ENCODE data around the gene ARMC7. TPM values are rescaled to one million over a fixed set of nuclear protein-coding genes. Genes with fewer than 3 reads are reported as not detected.

The ARMC7 gene
- total RNA-seq, 1 experiment from 2014 or later: 48.7 TPM

- DNase-seq (ENCODE audit: low read depth, low spot score) (no peak), ATAC-seq (no peak)
- intact Hi-C loops (cut with micrococcal nuclease; ENCODE audit: unreplicated experiment) (no loop called here), in situ Hi-C loops (cut with HindIII; ENCODE audit: low pct_unique_long_range_greater_than_20kb, low sequenced_read_pairs) (no loop called here)
- no peak for TF ChIP-seq TCF7L2 (IDR thresholded peaks at IDR 0.05; ENCODE audit: low read depth, low read length)
- TF ChIP-seq SIN3A (IDR thresholded peaks at IDR 0.05; ENCODE audit: borderline replicate concordance, insufficient read depth, low read depth, low read length): 0 out of 2 replicates have a peak, but pooled peaks have one; percentile 2
- Histone ChIP-seq H3K27ac (ENCODE audit: low read length) (peak overlapping the region; percentile 92), H3K27me3 (ENCODE audit: control insufficient read depth, insufficient read depth, low read length) (no peaks in the 10 kb centered on the region), H3K4me3 (ENCODE audit: low read depth in 2 of 2, low read length in 2 of 2) (peak overlapping the region; percentile 84 to 85), H3K4me1 (ENCODE audit: control insufficient read depth, insufficient read depth, low read length) (peaks cover 12% of the 10 kb centered on the region), H3K9me3 (ENCODE audit: control insufficient read depth, insufficient read depth, low read depth, low read length) (no peaks in the 10 kb centered on the region), H3K36me3 (ENCODE audit: control insufficient read depth, insufficient read depth, low read length) (peaks cover 19% of the 10 kb centered on the region)
- BruUV-seq (replicated peaks): TSS peak; percentile 84
- ChIA-PET CTCF (no interaction called here), POLR2A (no interaction called here)
Observed at GRCh38 chr17:75152523-75152921, 42.8 kb downstream of the ARMC7 start.

- in situ Hi-C loops (cut with HindIII; ENCODE audit: low pct_unique_long_range_greater_than_20kb, low sequenced_read_pairs) (no loop called here), intact Hi-C loops (cut with micrococcal nuclease; ENCODE audit: unreplicated experiment) (no loop called here)
- Histone ChIP-seq H3K4me3 (ENCODE audit: low read depth in 2 of 2, low read length in 2 of 2) (peak overlapping the region; percentile 84 to 85), H3K36me3 (ENCODE audit: control insufficient read depth, insufficient read depth, low read length) (peaks cover 16% of the 10 kb centered on the region), H3K27ac (ENCODE audit: low read length) (peak overlapping the region; percentile 92), H3K27me3 (ENCODE audit: control insufficient read depth, insufficient read depth, low read length) (no peaks in the 10 kb centered on the region), H3K4me1 (ENCODE audit: control insufficient read depth, insufficient read depth, low read length) (peaks cover 14% of the 10 kb centered on the region), H3K9me3 (ENCODE audit: control insufficient read depth, insufficient read depth, low read depth, low read length) (no peaks in the 10 kb centered on the region)
- POLR2A ChIA-PET: no interaction called here
- peak; percentile 34 for ATAC-seq
- BruUV-seq (replicated peaks): no TSS peak
- DNase-seq (ENCODE audit: low read depth, low spot score): no peak
- CTCF ChIA-PET: no interaction called here
- TF ChIP-seq SIN3A (IDR thresholded peaks at IDR 0.05; ENCODE audit: borderline replicate concordance, insufficient read depth, low read depth, low read length) (peak; percentile 33; the same call in 1 of the 2 replicates), TCF7L2 (IDR thresholded peaks at IDR 0.05; ENCODE audit: low read depth, low read length) (no peak)
Observed at GRCh38 chr17:75152922-75153779, 43.4 kb downstream of the ARMC7 start.

GRCh38 chr17:75153780-75154194 lies 44.0 kb downstream of the ARMC7 start:
- POLR2A ChIA-PET: no interaction called here
- Histone ChIP-seq H3K27me3 (ENCODE audit: control insufficient read depth, insufficient read depth, low read length) (no peaks in the 10 kb centered on the region), H3K4me3 (ENCODE audit: low read depth in 2 of 2, low read length in 2 of 2) (peak overlapping the region; percentile 84 to 85), H3K9me3 (ENCODE audit: control insufficient read depth, insufficient read depth, low read depth, low read length) (no peaks in the 10 kb centered on the region), H3K4me1 (ENCODE audit: control insufficient read depth, insufficient read depth, low read length) (peaks cover 17% of the 10 kb centered on the region), H3K27ac (ENCODE audit: low read length) (peak overlapping the region; percentile 86), H3K36me3 (ENCODE audit: control insufficient read depth, insufficient read depth, low read length) (peaks cover 11% of the 10 kb centered on the region; the same call in 1 of the 2 replicates)
- TF ChIP-seq CTCF (IDR thresholded peaks at IDR 0.05) (no peak), SIN3A (IDR thresholded peaks at IDR 0.05; ENCODE audit: borderline replicate concordance, insufficient read depth, low read depth, low read length) (no peak), POLR2AphosphoS5 (IDR thresholded peaks at IDR 0.05; ENCODE audit: low read depth, low read length) (no peak), REST (IDR thresholded peaks at IDR 0.05; ENCODE audit: insufficient read depth in 1 of 2, low read depth in 2 of 2, low read length in 1 of 2) (no peak), TCF7L2 (IDR thresholded peaks at IDR 0.05; ENCODE audit: low read depth, low read length) (no peak)
- CTCF ChIA-PET: no interaction called here
- in situ Hi-C loops (cut with HindIII; ENCODE audit: low pct_unique_long_range_greater_than_20kb, low sequenced_read_pairs): no loop called here
- intact Hi-C loops (cut with micrococcal nuclease; ENCODE audit: unreplicated experiment): no loop called here
- no TSS peak for BruUV-seq (replicated peaks)
- DNase-seq (ENCODE audit: low read depth, low spot score): no peak
- ATAC-seq: peak; percentile 17
